KG1 (cell line): ENCODE measurements around the gene CAD.
"Not testable (repeated sequence)": the region's sequence is repeated elsewhere in the genome, so short reads cannot be mapped to it uniquely, and the experiment has no call there.

Source experiments
- DNase-seq: peaks from one replicate; lab custom pipeline; 2025; lab: John Stamatoyannopoulos, UW

Gene CAD

DNA sequence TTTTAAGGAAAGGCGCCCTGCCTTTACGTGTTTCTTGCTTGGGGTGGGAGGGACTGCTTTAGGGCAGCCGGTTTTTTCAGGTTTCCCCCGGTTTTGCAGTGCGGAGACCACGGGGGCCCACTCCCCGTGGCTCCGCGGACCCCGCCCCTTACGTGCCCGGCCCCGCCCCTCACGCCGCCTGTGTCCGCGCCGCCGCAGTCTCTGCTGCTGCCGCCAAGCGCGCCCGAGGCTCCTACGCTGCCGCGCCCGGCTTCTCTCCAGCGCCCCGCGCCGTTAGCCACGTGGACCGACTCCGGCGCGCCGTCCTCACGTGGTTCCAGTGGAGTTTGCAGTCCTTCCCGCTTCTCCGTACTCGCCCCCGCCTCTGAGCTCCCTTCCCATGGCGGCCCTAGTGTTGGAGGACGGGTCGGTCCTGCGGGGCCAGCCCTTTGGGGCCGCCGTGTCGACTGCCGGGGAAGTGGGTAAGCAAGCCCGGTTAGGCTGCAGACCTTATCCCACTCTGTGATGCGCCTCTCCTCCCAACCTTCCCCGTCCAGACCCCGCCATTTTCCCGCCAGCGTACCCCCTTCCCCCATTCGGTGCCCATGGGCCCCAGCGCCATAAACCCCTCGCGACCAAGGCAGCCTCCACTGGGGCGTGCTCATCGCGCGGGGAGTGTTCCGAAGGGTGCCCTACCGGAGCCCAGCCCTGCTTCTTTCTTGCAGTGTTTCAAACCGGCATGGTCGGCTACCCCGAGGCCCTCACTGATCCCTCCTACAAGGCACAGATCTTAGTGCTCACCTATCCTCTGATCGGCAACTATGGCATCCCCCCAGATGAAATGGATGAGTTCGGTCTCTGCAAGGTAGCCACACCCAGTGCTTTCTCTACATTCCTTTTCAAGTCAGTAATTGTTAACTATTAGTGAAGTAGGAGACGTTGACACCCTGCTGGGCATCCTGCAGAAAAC, at the start of gene CAD:
Gene CAD (plus strand): TSS at position 197 of the 949 bp plus-strand sequence. CDS start 183 bp downstream, at position 380.
- peak; percentile 77 for DNase-seq

DNA sequence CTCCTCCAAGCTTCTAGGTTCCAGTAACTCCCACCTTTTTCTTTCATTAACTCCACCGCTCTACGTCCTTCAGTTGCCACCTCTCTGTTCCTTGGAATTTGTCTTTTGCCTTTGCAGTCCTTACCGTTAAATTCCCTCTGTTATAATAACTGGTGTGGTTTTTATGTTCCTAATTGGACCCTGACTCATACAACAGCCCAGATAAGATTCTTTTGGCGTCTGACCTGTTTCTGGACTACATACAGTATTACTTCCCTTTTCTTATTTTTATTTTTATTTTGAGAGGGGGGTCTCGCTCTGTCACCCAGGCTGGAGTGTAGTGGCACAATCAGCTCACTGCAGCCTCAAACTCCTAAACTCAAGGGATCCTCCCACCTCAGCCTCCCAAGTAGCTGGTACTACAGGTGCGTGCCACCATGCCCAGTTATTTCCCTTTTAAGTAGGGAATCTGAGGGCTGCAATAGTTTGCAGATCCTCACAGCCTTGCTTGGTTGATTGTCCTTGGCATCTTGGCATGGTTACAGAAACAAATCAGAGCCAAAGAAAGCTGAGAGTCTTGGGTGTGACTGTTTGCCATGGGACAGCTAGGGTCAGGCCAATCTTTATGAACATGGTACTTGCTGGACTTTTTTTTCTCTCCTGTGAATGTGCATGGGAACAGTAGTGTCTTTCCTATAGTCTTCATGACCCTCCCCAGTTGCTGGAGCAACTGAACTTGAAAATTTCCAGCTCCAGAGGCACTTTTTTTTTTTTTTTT, 46.4 kb upstream of the CAD start:
- no peak for DNase-seq

DNA sequence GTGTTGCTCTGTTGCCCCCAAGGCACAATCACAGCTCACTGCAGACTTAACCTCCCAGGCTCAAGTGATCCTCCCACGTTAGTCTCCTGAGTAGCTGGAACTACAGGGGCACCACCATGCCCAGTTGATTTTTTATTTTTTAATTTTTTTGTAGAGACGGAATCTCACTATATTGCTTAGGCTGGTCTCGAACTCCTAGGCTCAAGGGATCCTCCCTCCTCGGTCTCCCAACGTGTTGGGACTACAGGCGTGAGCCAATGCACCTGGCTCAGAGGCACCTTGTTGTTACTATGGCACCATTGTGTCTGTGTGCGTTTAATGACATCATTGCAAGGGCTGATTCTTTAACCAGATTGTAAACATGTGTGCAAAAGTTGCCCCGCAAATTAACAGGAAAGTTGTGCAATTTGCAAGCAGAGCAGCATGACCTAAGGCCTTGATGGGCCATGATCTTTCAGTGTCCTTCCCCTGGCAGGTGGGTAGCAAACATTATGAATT, 45.8 kb upstream of the CAD start:
- no peak for DNase-seq

DNA sequence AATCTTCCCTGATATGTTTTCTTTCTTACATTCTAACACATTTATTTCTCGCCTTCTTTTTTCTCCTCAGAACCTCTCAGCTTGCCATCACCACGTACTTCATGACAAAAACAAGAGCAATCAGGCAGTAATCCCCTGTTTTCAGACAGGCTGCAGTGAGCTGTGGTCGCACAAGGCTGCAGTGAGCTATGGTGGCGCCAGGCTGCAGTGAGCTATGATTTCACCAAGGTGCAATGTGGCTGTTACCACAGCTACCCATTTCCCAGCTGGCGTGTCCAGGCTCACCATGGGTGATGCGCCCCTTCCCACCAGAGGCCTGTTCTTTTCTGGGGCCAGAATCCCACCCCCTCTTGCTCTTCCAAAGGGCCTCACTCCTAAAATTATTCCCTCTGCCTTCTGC, 42.5 kb upstream of the CAD start:
- no peak for DNase-seq

DNA sequence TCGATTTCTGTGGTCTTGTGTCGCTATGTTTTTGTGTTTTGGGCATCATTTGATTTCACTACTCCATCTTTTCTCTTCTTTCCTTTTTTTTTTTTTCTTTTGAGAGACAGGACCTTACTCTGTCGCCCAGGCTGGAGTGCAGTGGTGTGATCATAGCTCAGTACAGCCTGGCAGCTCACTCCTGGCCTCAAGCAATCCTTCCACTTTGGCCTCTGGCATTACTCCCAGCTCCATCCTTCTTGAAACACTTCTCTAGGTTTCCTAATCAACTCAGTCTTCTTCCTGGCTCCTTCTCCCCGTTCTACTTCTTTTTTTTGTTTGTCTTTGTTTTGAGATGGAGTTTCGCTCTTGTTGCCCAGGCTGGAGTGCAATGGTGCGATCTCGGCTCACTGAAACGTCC, 41.8 kb upstream of the CAD start:
- no peak for DNase-seq

DNA sequence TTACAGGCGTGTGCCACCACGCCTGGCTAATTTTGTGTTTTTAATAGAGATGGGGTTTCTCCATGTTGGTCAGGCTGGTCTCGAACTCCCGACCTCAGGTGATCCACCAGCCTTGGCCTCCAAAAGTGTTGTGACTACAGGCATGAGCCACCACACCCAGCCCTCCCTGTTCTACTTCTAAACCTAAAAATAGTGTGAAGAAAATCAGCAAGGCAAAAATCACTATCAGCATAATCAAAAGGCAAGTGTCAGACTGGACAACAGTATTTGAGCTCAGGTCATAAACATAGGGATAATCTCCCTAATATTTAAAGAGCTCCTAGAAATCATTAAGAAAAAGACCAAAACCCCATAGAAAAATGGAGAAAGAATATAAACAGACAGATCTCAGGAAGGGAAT, 41.4 kb upstream of the CAD start:
- DNase-seq, result not testable (repeated sequence)

DNA sequence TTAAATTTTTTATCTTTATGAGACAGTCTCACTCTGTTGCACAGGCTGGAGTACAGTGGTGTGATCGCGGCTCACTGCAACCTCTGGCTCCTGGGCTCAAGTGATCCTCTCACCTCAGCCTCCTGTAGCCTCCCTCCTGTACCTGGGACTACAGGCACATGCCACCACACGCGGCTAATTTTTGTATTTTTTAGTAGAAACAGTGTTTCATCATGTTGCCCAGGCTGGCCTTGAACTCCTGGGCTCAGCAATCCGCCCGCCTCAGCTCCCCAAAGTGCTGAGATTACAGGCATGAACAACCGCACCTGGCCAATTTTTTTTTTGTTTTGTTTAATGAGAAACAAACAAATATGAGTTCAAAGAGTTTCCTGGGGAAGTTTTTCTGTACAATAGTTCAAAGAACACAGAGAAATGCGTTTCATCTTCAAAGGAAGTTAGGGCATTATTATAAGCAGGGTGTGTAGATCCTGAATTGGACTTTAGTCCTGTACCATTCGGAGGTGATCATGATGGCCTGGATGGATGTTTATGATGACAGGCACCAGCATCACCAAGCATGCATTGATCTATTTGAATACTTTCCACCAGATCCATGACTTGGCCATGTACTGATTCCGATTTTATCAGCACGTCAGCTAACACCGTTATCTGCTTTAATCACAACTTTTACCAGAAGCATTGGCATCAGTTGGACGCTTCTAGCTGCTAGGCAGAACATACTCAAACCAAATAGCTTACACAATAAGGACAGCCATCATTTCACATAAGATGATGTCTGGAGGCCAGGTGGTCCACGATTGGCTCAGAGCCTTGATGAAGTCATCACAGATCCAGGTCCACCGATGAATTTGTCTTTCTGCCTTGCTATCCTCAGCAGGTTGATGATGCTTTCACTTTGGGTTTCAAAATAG, 39.5 kb upstream of the CAD start:
- no peak for DNase-seq

DNA sequence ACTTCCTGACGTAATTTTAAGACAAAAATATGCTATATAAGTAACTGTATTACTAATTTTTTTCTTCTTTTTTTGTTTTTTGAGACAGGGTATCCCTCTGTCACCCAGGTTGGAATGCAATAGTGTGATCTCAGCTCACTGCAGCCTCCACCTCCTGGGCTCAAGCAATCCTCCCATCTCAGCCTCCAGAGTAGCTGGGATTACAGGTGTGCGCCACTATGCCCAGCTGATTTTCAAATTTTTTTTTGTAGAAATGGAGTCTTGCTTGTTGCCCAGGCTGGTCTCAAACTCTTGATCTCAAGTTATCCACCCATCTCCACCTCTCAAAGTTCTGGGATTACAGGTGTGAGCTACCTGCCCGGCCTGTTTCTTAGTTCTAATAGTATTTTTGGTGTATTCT, 38.7 kb upstream of the CAD start:
- no peak for DNase-seq

DNA sequence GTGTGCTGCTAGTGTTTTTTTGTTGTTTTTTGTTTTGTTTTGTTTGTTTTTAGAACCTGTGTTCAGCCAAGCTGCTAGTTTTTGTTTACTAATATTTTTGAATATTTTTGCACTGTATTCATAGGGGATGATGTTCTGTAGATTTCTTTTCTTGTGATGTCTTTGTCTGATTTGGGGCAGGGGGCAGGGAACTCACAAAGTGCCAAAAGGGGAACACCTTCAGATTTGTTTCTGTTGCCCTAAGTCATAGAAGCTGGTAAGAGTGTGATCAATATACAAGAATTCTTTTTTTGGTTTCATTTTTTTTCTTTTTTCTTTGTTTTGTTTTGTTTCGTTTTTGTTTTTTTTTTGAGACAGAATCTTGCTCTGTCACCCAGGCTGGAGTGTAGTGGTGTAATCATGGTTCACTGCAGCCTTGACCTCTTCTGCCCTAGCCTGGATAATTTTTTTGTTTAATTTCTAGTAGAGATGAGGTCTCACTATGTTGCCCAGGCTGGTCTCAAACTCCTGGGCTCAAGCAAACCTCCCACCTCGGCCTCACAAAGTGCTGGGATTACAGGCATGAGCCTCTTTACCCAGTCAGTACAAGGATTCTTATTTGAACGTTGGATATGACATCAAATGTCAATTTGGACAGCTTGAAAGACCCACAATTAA, 37.7 kb upstream of the CAD start:
- no peak for DNase-seq

DNA sequence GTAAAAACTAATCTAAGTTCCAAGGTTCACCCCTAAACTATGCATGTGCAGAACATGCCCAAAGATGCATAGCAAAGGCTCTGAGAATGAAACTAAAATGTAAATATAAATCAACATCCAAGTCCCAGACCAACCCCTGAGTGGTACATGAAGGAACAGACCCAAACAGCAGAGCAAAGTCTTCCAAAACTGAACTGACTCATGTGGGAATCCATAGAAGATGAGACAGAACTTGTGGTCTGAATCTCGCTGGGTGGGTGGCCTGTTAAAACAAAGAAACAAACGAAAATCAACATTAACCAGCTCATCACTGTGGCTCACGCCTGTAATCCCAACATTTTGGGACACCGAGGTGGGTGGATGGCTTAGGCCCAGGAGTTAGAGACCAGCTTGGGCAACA, 34.8 kb upstream of the CAD start:
- DNase-seq, result no peak

DNA sequence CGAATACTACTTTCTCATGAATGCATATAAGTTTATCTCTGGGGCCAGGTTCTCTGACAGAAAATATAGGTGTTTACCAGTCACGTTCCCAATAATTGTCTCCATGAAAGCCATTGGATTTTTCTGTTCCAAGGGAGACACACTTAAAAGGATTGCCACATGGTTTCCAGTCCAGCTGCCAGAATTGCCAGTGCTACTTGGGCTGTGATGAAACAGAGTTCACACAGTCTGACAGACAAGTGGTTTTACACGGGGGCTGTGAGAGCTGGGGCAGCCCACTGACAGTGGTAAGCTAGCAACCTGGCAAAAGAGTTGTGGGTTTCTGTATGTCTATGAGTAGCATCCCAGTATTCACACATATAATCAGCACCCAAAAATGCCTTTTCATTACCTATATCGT, 33.1 kb upstream of the CAD start:
- DNase-seq, result no peak

DNA sequence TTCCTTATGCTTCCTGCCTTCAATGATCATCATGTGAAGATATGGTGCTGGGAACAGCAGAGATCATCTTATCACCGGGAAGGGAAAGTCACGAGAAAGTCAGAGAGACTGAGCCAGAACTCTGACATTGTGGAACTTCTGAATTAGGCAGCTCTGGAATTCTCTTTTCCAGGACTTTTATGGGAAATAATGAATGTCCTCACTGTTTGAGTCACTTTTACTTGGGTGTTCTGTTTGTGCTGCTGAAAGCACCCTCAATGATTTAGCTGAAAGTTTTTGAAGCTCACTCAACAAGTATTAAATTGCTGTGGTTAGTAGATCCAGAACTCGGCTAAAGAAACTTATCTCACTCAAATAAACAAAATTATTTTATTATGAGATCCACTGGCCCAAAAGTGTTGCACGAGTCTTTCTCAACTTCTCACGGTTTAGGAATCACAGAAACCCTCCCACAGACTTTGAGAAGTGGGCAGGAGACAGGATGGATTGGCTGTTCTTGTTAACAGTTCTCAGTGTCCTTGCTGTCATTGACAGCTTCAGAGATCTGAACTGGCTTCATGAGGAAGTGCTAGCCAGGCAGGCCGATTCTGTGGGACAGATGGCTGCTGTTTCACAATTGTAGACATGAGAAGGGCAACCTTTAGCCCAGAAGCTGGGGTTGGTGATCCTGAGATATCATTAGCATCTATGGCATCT, 31.7 kb upstream of the CAD start:
- no peak for DNase-seq

DNA sequence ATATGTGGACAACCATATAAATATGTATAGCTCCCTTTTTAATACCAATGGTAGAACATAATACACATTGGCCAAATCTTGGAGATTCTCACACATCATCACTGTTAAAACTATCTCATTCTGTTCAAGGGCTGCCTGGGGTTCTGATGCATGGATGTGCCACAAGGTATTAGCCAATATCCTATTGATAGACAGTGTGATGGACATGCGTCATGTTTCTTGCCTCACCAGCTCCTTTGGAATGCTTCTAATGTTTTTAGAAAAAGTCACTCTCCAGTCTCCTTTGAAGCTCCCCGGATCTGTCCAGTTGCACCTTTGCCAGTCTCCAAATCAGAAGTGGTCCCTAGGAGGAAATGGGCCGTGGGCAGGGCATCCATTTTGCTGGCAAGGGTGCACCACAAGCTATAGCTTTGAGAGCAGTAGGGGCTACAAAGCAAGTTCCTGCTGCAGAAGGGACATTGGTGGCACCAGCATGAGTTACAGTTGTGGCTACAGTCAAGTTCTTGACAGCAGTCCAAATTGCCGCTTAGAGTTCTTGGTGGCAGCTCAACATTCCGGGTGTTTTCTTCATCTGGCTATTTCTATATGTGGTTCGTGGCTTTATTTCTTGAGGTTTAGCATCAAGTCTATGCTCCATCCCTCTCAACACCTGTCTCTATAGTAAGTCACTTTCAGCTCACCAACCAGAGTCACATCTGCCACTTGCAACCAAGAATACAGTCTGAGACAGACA, 30.4 kb upstream of the CAD start:
- no peak for DNase-seq

DNA sequence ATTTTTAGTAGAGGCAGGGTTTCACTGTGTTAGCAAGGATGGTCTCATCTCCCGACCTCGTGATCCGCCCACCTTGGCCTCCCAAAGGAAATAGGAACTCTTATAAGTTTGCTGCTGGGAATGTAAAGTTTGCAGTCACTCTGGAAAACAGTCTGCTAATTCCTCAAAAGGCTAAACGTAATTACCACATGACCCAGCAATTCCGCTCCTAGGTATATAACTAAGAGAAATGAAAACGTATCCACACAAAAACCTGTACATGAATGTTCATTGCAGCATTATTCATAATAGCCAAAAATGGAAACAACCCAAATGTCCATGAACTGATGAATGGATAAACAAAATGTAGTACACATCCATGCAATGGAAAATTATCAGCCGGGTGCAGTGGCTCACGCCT, 27.2 kb upstream of the CAD start:
- DNase-seq, result no peak

DNA sequence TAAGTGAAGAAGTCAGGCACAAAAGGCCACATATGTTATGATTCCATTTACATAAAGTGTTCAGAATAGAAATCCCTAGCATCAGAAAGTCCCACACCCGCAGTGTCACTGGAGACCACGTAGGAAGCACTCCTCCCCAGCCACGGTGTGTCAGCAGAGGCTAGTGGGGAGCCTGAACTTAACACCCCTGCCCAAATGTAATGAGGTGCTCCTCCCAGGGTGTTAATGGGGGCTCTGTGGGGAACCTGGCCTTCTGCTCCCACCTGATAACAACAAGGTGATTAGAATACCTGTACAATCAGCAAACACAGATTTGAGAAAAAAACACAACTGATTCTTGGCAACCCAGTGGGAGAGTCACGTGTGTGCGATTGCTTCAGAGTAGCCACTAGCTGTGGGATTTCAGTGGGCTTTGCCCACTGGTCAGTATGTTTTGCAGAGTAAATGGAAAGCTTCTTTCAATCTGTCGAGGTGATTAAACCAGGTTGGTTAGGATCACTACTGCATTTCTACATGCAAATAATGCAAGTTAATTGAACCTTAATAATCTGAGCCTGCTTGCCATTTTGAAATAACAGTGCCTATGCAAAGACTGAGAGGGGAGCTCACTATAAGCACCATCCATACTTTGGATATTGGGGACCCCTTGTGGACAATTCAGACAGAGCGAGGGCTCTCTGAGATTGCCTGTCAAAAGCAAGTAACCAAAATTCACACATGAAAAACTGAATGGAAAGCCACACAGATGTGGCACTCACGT, 25.9 kb upstream of the CAD start:
- DNase-seq, result peak; percentile 40

DNA sequence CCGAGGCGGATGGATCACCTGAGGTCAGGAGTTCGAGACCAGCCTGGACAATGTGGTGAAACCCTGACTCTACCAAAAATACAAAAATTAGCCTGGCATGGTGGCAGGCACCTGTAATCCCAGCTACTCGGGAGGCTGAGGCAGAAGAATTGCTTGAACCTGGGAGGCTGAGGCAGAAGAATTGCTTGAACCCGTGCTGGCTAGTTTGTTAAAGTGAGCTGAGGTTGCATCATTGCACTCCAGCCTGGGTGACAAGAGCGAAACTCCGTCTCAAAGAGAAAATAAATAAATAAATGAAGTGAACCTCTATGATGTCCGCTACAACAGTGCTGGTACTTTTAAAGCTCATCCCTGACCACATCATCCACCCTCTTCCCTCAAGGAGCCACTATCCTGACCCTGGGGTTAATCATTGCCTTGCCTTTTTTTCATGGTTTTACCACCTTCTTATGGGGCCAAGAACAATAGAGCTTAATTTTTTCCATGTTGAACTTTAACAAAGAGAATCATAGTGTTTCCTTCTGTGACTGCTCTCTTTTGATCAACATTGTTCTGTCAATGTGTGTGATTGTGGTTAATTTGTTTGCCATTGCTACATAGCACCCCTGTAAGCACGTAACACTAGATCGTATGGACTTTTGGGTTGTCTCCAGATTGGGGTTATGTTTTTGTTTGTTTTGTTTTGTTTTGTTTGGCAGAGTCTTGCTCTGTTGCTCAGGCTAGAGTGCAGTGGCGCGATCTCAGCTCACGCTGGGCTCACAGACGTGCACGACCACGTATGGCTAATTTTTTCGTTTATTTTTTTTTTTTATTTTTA, 22.4 kb upstream of the CAD start:
- DNase-seq, result no peak

DNA sequence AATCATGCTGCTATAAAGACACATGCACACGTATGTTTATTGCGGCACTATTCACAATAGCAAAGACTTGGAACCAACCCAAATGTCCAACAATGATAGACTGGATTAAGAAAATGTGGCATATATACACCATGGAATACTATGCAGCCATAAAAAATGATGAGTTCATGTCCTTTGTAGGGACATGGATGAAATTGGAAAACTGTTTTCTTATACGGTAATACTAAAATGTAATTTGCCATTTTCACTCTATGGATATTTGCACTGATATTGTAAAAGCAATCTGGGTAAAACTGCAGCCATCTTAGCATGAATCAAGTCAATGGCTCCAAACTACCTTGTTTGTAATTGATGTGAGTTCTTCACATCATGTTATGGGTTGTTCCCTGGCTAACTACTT, 21.4 kb upstream of the CAD start:
- not testable (repeated sequence) for DNase-seq

DNA sequence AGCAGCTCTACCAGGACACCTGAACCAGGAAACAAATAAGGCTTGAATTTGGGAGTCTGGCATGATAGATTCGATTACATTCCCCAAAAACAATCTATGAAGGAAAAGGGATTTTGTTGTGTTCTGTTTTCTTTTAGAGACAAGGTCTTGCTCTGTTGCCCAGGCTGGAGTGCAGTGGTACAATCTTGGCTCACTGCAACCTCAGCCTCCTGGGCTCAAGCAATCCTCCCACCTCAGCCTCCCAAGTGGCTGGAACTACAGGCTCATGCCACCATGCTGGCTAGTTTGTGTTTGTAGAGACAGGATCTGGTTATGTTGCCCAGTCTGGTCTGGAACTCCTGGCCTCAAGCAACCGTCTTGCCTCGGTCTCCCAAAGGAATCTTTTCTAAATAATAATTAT, 19.1 kb upstream of the CAD start:
- DNase-seq, result not testable (repeated sequence)
